ENCODE results near the gene TRIM29. TPM values are rescaled to one million over a fixed set of nuclear protein-coding genes. Genes with fewer than 3 reads are reported as not detected.

TRIM29 gene
- total RNA-seq, 6 experiments from 2014 or later: 1.1 to 2.1 (median 1.3) TPM; not detected in 2

GRCh38 chr11:120122924-120123683, 14.8 kb downstream of the TRIM29 start:
- H3K4me3 ChIP-seq: no peak overlapping the region
- H3K9me3 ChIP-seq: no peaks in the 10 kb centered on the region
- intact Hi-C loops (cut with DNase I): no loop called here
- H3K36me3 ChIP-seq: no peaks in the 10 kb centered on the region
- no peaks in the 10 kb centered on the region for H3K27me3 ChIP-seq
- H3K4me1 ChIP-seq: no peaks in the 10 kb centered on the region
- no peak overlapping the region for H3K27ac ChIP-seq
- 59% methylated on average over 9 of the region's 12 CpGs for WGBS (ENCODE audit: insufficient coverage, low coverage, low lambda C conversion rate, missing lambda C conversion rate)
- ATAC-seq (no peak), DNase-seq (no peak)
- TF ChIP-seq CTCF (IDR thresholded peaks at IDR 0.05) (no peak), POLR2A (IDR thresholded peaks at IDR 0.05) (no peak)

GRCh38 chr11:120121914-120122473, 15.9 kb downstream of the TRIM29 start:
- no peak overlapping the region for H3K27ac ChIP-seq
- 68% methylated on average over 3 of the region's 9 CpGs for WGBS (ENCODE audit: insufficient coverage, low coverage, low lambda C conversion rate, missing lambda C conversion rate)
- TF ChIP-seq CTCF (IDR thresholded peaks at IDR 0.05) (no peak), POLR2A (IDR thresholded peaks at IDR 0.05) (no peak)
- DNase-seq (no peak), ATAC-seq (no peak)
- no peaks in the 10 kb centered on the region for H3K27me3 ChIP-seq
- H3K4me1 ChIP-seq: no peaks in the 10 kb centered on the region
- no peak overlapping the region for H3K4me3 ChIP-seq
- no peaks in the 10 kb centered on the region for H3K9me3 ChIP-seq
- no peaks in the 10 kb centered on the region for H3K36me3 ChIP-seq
- intact Hi-C loops (cut with DNase I): no loop called here

GRCh38 chr11:120121336-120121735, 16.6 kb downstream of the TRIM29 start:
- Histone ChIP-seq H3K27ac (no peak overlapping the region), H3K27me3 (no peaks in the 10 kb centered on the region), H3K36me3 (no peaks in the 10 kb centered on the region), H3K4me1 (no peaks in the 10 kb centered on the region), H3K4me3 (no peak overlapping the region), H3K9me3 (no peaks in the 10 kb centered on the region)
- TF ChIP-seq POLR2A (IDR thresholded peaks at IDR 0.05): no peak
- TF ChIP-seq CTCF (IDR thresholded peaks at IDR 0.05): no peak
- intact Hi-C loops (cut with DNase I): no loop called here
- no peak for DNase-seq
- no peak for ATAC-seq
- no CpG with 5 or more reads among the region's 3 CpGs for WGBS (ENCODE audit: insufficient coverage, low coverage, low lambda C conversion rate, missing lambda C conversion rate)

- TF ChIP-seq POLR2A (IDR thresholded peaks at IDR 0.05) (no peak), CTCF (IDR thresholded peaks at IDR 0.05) (no peak)
- 68% methylated on average over 2 of the region's 8 CpGs for WGBS (ENCODE audit: insufficient coverage, low coverage, low lambda C conversion rate, missing lambda C conversion rate)
- no peak for ATAC-seq
Measured at GRCh38 chr11:120120805-120121335, 17.0 kb downstream of the TRIM29 start.

More at GRCh38 chr11:120120805-120121335, 17.0 kb downstream of the TRIM29 start:
- Histone ChIP-seq H3K4me1 (no peaks in the 10 kb centered on the region), H3K27ac (no peak overlapping the region), H3K27me3 (no peaks in the 10 kb centered on the region), H3K4me3 (no peak overlapping the region), H3K9me3 (no peaks in the 10 kb centered on the region), H3K36me3 (no peaks in the 10 kb centered on the region)
- DNase-seq: no peak
- intact Hi-C loops (cut with DNase I): no loop called here
